Measurements from ENCODE around the gene SLX9.
A peak's percentile ranks its signal among the peaks of the same experiment; 100 is the strongest.
"Not testable (repeated sequence)": the region's sequence is repeated elsewhere in the genome, so short reads cannot be mapped to it uniquely, and the experiment has no call there.

Gene SLX9

DNA sequence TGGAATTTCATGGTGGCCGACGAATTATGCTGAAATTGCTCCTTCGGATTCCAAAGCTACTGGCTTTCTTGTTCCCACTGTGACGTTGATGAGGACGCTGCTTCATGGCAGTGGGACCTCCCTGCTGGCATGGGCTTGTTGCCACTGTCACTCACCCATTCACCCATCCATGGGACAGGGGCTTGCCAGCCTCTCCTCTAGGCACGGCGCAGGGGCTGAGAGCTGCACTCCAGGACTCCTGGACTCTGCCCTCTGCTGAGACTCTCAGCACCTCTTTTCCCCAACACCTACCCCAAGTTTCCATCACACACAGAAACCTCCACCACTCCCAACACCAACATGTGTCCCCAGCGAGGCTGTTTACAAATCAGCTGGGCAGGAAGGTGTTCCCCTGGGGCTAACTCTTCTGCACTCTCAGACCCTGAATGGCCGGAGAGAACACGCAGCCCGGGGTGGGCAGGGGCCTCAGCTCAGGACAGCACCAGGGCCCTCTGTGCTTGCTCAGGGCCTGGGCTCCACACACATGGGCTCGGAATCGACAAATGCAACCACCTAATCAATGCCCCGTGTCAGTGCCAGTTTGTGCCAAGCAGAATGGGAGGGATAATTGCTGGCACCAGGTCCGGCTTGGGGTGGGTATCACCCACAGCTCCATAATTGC, 22.3 kb upstream of the SLX9 start:
- no peak for DNase-seq

DNA sequence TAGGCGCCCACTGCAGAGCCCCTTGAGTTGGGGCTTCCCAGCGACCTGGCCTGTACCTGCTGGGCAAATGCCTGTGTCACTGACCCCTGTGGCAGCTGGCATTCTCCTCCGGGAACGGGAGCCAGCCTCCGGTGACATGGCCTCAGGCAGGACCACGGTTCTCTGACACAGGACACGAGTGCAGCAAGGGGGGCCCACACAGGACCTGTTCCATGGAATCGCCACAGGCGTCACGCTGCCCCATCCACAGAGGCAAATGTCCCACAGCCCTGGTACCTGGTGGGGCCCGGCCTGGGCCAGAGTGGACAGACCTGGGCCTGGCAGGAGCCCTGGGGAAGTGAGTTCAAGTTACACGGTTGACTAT, 21.7 kb upstream of the SLX9 start:
- no peak for DNase-seq

DNA sequence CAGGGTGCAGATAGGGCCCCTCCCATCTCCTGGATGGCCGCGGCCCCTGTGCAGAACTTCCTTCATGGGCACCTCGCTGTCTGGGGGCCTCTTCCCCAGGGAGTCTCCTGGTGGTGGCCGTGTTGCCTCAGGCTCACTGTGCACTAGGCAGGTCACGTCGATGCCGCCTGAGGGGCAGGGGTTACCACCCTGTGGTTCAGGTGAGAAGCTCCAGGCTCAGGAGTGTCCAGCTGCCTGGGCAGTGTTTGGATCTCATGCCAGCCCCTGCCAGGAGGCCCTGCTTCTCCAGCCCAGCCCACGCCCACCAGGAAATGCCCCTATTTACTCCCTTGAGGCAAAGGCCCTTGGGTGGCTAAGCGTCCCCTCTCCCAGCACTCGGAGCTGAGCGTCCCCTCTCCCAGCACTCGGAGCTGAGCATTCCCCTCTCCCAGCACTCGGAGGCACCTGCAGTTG, 21.2 kb upstream of the SLX9 start:
- no peak for DNase-seq

DNA sequence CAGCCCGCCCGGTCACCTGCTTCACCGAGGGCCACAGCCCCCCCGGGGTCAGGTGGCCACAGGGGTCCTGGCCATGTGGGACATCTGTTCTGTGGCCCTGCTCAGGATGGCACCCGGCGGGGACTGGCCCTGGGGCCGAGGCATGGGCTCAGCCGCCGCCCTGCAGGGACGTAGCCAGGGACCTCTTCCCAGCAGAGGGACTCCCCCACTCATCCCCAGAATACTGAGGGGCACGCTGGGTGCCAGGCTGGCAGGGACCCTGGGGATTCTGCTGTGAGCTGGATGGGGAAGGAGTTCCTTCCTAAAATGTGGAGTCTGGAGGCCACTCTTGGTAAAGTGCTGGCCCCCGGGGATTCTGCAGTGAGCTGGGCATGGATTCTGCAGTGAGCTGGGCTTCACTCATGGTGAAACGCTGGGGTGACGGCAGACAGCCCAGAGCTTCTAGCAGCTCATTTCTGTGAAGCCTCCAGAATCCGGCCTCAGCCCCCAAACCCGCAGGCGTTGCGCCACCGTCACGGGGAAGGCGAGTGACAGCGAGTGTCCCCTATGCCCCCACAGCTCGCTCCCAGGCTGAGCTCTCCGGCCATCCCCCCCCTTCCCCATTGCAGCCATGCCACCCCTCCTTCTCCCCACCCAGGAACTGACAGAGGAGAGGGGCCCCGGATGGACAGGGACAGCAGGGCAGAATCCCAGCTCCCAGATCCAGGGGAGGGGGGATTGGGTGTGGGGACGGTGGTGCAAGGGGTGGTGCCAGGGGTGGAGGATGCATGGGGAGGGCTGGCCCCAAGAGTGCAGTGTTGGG, 20.5 kb upstream of the SLX9 start:
- peak; percentile 61 to 69 for DNase-seq

DNA sequence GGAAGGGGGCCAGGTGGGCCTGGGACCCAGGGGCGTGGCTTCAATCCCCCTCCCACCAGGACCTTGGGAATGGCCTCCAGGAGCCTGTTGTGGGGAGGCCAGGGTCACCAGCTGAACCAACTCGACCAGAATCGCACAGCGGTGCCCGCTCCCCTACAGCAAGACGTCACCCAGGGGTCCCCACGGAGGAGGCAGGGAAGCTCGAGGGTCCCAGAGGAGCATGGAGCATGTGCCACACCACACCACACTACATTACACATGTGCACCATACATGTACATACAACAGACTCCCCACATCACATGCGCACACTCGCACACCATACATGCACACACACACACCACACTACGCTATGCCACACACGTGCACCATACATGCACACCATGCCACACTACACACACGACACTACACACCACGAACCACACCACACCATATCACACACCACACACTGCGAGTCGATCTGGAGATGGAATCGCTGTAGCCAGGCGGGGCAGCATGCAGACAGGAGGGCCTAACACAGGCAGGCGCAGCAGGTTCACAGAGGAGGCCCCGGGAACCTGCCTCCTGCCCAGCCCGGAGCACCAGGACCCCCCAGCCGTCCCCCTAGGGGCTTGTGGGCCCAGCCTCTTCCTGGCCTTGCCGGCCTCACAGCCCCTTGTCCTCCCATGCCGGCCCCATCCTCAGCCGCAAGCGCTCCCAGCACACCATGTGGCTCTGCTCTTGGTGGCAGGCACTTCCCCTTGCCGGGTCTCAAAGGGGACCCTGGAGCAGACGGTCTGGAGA, 19.7 kb upstream of the SLX9 start:
- DNase-seq: no peak

DNA sequence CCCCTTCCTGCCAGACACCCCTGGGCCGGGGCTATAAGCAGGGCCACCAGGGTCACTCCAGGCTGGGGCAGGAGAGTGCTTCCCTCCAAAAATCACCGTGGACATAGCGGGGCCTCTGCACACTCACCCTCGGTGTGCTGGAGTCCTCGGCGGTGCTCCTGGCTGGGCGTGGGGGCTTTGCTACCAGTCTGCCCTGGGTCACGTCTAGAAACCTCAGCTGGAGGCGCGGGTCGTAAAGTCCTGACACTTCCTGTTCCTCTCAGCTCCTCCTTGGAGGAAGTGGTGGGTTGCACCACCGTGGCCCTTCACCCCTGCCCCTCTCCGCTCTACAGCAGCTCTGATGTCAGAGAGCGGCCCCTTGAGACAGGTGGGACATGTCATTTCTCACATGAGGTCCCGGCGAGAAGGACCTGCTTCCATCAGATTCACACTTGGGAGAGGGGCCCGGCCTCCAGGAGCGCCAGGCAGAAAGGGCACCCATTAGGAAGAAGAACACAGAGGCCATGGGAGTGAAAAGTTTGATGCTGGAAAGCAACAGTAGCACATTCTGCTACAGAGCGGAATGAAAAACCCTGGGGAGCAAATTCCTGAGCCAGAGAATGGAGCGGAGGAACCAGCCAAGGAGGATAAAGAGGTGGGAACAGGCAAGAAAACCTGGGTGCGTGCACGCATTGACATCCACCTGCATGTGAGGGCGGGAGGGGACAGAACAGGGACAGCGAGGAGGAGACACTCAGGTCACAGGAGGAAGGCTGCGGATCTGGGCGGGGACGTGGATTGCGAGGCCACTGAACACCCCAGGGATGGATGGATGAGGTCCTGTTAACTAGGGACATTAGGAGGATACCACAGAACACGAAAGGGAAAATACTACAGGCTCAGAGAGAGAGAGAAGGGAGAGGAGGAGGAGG, 18.9 kb upstream of the SLX9 start, which contains the start of gene ITGB2:
Gene ITGB2 (minus strand): TSS at position 206 of the 911 bp plus-strand sequence. CDS start 10,117 bp downstream, outside the sequence.
- DNase-seq: peak; percentile 62 to 75

DNA sequence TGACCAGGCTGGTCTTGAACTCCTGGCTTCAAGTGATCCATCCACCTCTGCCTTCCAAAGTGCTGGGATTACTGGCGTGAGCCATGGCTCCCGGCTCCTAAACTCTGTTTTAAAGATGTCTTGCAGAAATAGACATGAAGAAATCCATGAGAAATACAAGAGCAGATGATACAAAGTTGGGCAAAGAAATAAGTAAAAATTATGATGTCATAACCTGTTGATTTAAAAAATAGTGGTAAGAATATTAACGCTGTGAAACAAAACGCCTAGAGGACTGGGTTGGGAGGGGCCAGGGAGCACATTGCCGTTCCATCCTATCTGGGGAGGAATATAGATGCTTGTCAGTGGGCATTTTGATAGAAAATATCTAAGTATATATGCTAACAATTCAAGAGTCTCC, 17.9 kb upstream of the SLX9 start:
- no peak for DNase-seq

DNA sequence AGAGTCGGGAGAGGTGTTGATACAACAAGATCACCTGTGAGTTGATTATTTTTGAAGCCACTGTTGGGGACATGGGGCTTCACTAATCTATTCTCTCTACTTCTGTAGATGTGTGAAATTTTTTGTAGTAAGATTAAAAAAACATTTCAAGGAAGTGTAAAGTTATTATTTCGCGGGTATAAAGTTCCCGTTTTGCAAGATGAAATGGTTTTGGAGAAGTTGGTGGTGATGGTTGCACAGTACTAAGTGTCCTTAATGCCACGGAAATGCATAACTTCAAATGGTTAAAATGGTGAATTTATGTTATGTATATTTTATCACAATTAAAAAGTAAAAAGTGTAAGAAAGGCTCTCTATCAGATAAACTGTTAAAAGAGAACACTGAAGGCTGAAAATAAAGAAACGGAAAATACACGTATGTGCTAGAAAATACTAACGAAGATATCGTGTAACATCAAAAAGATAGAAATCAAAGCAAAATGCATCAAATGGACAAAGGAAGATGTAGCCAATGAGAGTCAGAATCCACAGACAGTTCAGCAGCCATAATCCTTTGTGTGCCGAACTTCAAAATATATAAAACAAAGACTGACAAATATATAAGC, 16.2 kb upstream of the SLX9 start:
- peak; percentile 70 for DNase-seq

DNA sequence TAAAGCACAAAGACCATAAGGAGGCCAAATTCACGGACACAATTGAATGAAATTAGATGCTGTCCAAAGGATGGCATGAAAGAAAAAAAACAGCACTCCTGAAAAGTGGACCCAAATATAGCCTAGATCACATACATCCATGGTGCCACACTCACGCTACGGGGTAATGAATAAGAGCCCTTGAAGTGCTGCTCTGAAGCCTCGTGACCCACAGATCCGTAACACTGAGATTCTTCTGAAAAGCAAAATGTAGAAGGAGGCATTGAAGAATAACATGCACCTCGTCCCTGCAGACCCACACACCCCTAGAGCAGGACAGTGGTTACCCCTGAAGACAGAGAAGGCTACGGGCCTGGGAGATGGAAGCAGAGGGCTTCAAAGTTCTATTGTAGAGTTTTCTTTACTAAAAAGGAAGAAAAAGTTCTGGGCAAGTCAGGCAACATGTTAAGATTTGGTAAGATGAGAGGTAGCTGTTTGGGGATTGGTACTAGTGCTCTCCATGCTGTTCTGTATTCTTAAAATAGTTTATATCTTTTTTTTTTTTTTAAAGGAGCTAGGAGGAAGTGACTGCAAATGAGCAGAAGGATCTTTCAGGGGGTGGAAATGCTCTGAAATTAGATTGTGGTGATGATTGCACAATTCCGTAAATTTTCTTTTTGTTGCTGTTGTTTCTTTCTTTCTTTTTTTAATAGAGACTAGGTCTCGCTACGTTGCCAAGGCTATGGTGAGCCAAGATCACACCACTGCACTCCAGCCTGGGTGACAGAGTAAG, 15.0 kb upstream of the SLX9 start:
- peak; percentile 76 to 83 for DNase-seq

DNA sequence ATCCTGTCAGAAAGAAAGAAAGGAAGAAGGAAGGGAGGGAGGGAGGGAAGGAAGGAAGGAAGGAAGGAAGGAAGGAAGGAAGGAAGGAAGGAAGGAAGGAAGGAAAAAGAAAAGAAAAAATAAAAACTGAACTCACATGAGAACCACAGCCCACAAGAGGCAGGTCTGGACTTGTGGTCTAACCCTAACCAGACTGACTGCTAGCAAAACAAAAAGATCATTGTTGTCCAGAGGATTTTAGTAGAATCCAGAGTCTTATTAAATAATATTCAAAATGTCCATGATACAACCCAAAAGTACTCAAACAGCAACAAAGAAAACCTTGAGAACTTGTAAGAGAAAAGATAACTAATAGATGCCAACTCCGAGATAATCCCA, 14.5 kb upstream of the SLX9 start:
- no peak for DNase-seq

DNA sequence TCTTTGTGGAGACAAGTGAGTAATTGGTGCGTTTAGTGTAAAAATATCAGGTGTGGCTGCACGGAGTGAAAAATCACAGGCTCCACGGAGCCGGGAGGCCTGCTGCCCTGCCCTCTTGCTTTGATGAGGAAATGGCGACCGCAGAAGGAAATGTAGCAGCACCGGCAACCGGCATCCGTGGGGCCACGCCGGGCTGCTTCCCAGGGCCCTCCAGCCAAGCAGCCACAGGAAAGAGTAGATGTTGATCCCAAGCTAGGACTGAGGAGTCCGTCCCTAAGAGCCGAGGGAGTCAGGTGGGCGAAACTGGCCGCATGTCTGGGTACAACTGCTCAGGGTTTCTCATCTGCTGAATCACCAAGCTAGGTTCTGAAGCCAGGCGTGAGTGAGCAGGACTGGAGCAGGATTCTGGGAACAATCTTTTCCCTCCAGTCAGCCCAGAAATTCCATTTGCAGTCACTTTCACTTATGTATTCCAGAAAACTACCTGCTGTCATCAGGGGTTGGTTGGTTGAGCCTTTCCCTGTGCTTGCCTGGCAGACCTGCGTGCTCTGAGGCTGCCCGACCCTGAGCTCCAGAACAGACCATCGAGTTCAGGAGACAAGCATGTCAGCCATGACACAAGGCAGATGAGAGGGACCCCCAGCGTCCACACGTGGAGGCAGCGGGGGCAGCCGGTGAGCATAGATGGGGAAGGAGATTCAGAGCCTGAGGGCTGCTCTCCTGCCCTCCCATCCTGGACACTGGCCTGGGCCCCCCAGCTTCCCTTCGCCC, 13.3 kb upstream of the SLX9 start:
- no peak for DNase-seq

DNA sequence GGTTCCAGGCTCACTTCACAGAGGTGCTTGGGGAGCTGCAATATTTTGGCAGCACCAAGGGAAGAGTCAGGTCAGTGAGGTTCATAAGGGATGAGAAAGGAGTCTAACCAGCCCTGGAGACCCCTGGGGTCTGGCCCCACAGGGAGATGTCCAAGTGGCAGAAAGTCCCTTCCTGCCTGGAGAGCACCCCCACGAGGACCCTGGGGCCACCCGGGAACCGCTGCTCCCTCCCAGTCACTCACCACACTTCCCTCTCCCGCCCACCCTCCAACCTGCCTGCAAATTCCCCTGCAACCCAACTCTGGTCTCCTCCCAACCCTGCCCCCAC, 12.6 kb upstream of the SLX9 start:
- no peak for DNase-seq

DNA sequence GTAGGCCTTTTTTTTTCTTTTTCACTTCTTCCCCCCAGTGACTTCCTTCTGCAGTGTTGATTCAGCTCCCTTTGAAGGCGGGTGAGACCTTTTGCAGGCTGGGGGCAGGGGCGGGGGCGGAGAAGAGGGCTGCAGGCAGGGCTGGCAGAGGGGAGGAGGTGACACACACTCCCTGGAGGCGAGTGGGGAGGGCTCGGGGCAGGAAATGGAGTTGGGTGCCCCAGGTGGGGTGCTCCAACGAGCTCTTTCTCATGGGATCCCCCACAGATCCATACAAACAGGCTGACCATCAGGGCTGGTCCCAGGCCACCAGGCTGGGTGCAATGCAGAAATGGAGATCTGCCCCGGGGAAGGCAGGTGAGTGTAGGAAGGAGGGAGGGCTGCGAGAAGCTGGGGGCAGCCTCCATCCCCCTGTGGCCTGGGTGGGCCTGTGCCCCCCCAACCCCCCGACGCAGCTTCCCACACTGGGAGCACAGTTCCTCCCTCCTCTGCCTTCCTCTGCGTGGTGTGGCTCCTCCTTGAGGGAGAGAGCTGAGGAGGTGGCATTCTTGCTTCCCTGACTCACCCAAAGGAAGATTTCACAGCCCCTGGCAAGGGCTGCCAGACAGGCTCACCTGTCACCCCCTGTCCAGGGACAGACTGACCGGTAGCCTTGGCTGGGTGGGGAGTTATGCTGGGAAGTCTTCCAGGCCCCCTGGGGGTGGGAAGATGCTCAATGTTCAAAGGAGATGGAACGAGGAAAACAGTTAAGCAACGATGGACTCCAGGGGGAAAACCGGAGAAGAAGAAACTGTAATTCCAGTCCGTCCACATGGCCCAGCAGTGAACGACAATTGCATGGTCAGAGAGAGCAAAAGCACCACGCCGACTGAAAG, 12.0 kb upstream of the SLX9 start:
- peak; percentile 46 to 56 for DNase-seq

DNA sequence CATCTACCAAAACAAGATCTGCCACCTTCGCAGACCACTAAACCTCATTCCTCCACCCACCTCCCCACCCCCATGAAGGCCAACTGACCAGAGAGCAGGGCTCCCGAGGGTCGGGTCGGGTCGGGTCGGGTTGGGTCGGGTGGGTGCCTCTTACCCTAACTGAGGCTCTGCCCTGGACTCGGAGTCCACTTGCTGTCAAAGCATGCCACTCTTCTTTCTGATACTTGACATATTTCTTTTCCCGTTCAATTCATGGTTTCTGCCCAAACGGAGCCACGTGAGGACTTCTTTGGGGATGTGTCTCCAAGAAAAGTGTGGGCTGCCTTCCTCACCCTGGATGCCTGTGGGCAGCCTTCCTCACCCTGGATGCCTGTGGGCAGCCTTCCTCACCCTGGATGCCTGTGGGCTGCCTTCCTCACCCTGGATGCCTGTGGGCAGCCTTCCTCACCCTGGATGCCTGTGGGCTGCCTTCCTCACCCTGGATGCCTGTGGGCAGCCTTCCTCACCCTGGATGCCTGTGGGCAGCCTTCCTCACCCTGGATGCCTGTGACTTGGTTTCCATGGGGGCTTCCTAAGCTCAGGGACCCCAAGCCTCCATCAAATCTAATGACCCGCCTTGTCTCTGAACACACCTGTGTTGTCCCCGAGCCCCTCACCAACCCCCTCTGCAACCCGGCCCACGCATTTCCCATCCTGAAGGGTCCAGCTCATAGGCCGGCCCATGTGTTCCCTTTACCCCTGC, 11.2 kb upstream of the SLX9 start:
- not testable (repeated sequence) for DNase-seq

DNA sequence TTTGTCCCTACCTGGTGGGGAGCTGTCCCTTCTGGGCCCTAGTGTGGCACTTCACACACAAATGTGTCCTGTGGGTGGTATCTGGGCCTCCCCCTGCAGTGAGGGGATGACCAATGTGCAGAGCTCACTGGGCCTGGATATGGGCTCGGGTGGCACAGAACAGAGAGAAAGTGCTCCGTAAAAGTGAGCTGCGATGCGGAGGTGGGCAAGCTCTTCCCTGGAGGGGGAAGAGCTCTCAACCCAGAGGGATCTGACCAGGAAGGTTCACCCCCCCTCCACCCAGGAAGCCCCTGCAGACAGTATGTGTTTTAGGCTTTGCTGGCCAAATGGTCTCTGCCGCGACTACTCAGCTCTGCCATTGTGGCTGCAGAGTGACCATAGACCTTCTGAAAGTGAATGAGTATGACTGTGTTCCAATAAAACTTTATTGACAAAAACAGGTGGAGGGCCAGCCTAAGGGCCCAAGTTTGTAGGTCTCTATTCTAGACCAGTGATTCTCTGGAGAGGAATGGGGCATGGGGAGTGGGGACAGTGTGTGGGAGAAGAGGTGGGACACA, 10.5 kb upstream of the SLX9 start:
- DNase-seq: no peak

DNA sequence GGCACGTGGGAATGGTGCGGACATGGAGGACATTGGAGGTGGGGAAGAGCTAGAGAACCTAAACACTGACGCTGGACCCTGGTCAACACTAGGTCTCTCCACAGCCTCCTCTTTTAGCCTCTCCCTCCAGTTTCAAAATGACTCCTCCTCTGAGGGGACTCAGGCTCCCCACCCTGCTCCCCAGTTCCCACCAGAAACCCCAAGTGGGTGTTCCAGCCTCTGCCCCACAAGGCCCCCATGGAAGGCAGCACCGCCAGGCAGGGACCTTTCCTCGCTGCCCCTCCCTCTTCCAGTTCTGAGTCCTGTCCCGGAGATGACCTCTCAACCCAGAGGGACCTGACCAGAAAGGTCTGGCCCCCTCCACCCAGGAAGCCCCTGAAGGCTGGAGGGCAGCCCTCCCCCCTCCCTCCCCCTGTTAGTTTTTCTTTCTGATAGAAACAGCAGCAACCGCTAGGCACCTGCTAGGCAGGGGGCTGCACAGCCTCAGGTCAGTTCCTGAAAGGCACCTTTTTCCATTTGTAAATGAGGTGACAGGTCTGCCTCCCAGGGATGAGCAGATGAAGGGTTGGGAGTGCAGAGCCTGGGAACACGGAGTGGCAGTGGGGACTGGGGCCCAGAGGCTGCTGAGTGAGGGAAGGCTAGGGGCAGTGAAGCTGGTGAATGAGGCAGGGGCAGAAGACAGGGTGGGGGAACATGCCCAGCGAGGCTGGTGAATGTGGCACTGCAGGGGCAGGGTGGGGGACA, 9.9 kb upstream of the SLX9 start:
- DNase-seq: no peak

DNA sequence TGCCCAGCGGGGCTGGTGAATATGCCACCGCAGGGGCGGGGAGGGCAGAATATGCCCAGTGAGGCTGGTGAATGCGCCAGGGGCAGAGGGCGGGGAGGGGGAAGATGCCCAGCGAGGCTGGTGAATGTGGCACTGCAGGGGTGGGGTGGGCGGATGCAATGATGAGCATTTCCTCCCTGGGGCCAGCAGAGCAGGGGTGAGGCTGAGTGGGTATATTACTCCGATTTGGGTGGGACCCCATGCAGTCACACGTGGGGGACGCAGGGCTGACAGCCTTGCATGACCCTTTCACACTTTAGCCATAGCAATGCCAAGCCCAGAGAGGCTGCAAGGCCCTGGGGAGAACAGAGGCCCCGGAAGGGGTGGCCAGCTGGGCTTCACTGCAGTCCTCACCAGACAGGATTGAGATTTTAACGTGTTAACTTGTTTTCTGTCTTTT, 9.3 kb upstream of the SLX9 start:
- DNase-seq: no peak

DNA sequence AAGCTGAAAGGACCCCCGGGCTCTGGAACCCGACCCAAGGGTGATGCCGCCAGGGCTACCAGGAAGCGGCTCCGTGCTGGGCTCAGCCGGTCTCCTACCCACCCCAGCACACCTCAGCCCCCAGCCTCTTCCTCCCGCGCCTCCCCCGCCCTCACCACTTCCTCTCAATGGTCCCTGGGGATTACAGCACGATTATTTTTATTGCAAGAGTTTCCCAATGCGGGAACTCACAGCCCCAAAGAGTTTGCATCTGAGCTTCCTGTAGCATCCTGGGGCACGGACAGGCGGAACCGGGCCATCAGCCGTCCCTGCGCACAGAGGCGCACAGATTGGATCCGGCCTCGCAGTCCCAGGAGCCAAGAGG, 8.7 kb upstream of the SLX9 start:
- DNase-seq: peak; percentile 16 to 34

Data from AML-193 (cell line).